ENCODE measurements around the gene LAMA3. TPM values are rescaled to one million over a fixed set of nuclear protein-coding genes. Genes with fewer than 3 reads are reported as not detected.

The LAMA3 gene
- polyA plus RNA-seq, 1 experiment: 0.32 TPM

GRCh38 chr18:23849141-23849540 lies 159.9 kb downstream of the LAMA3 start:
- ChIA-PET POLR2A (no interaction called here), CTCF (no interaction called here)
- H3K27me3 ChIP-seq (ENCODE audit: control insufficient read depth, insufficient read depth, low read length): peaks cover 8% of the 10 kb centered on the region
- DNase-seq (ENCODE audit: low read depth, low spot score): no peak
- H3K4me3 ChIP-seq (ENCODE audit: low read depth, low read length): no peak overlapping the region
- no peak overlapping the region for H3K27ac ChIP-seq (ENCODE audit: low read depth, low read length)
- TF ChIP-seq CTCF (IDR thresholded peaks at IDR 0.05; ENCODE audit: low read depth, low read length): no peak
- H3K9me3 ChIP-seq (ENCODE audit: control insufficient read depth, insufficient read depth, low read length): no peaks in the 10 kb centered on the region

GRCh38 chr18:23850215-23850614 lies 161.0 kb downstream of the LAMA3 start:
- peaks cover 11% of the 10 kb centered on the region for H3K27me3 ChIP-seq (ENCODE audit: control insufficient read depth, insufficient read depth, low read length)
- TF ChIP-seq CTCF (IDR thresholded peaks at IDR 0.05; ENCODE audit: low read depth, low read length): no peak
- CTCF ChIA-PET: interaction anchor here (0.7 kb wide), 1 partner anchor 70 kb away, joined by 3 read pairs; no protein-coding TSS in a partner anchor
- no peak overlapping the region for H3K4me3 ChIP-seq (ENCODE audit: low read depth, low read length)
- POLR2A ChIA-PET: no interaction called here
- no peak overlapping the region for H3K27ac ChIP-seq (ENCODE audit: low read depth, low read length)
- no peaks in the 10 kb centered on the region for H3K9me3 ChIP-seq (ENCODE audit: control insufficient read depth, insufficient read depth, low read length)
- no peak for DNase-seq (ENCODE audit: low read depth, low spot score)

- Histone ChIP-seq H3K27ac (ENCODE audit: low read depth, low read length) (no peak overlapping the region), H3K9me3 (ENCODE audit: control insufficient read depth, insufficient read depth, low read length) (no peaks in the 10 kb centered on the region), H3K4me3 (ENCODE audit: low read depth, low read length) (no peak overlapping the region), H3K27me3 (ENCODE audit: control insufficient read depth, insufficient read depth, low read length) (peaks cover 15% of the 10 kb centered on the region)
- POLR2A ChIA-PET: no interaction called here
- CTCF ChIA-PET: no interaction called here
- TF ChIP-seq CTCF (IDR thresholded peaks at IDR 0.05; ENCODE audit: low read depth, low read length): no peak
- DNase-seq (ENCODE audit: low read depth, low spot score): no peak
Measured at GRCh38 chr18:23851470-23852002, 162.3 kb downstream of the LAMA3 start.

GRCh38 chr18:23852236-23853045 lies 163.2 kb downstream of the LAMA3 start:
- no peak for DNase-seq (ENCODE audit: low read depth, low spot score)
- Histone ChIP-seq H3K9me3 (ENCODE audit: control insufficient read depth, insufficient read depth, low read length) (no peaks in the 10 kb centered on the region), H3K27ac (ENCODE audit: low read depth, low read length) (no peak overlapping the region), H3K4me3 (ENCODE audit: low read depth, low read length) (no peak overlapping the region), H3K27me3 (ENCODE audit: control insufficient read depth, insufficient read depth, low read length) (peaks cover 15% of the 10 kb centered on the region)
- no peak for TF ChIP-seq CTCF (IDR thresholded peaks at IDR 0.05; ENCODE audit: low read depth, low read length)
- POLR2A ChIA-PET: no interaction called here
- CTCF ChIA-PET: no interaction called here

- Histone ChIP-seq H3K27me3 (ENCODE audit: control insufficient read depth, insufficient read depth, low read length) (peaks cover 12% of the 10 kb centered on the region), H3K9me3 (ENCODE audit: control insufficient read depth, insufficient read depth, low read length) (no peaks in the 10 kb centered on the region), H3K27ac (ENCODE audit: low read depth, low read length) (no peak overlapping the region), H3K4me3 (ENCODE audit: low read depth, low read length) (no peak overlapping the region)
- TF ChIP-seq CTCF (IDR thresholded peaks at IDR 0.05; ENCODE audit: low read depth, low read length): no peak
- ChIA-PET POLR2A (no interaction called here), CTCF (no interaction called here)
- no peak for DNase-seq (ENCODE audit: low read depth, low spot score)
Measured at GRCh38 chr18:23853448-23854195, 164.4 kb downstream of the LAMA3 start.

Measured in AG04450 (cell line).